Left lobe of liver (tissue), 2 donors: ENCODE results near the gene ATP9A. TPM values are rescaled to one million over a fixed set of nuclear protein-coding genes. Genes with fewer than 3 reads are reported as not detected.
"Not testable (repeated sequence)": the region's sequence is repeated elsewhere in the genome, so short reads cannot be mapped to it uniquely, and the experiment has no call there.

Source experiments
- ATAC-seq: fragments of 200-7000 bp; cut with Tn5 transposase; one replicate; pipeline ENCODE4 v1.9.1; 2020; ENCODE audit warnings: mild to moderate bottlenecking, moderate library complexity
- DNase-seq: peaks from one replicate; pipeline ENCODE4 v3.0.0-alpha.2; 2020; ENCODE audit warnings: low spot score
- total RNA-seq: library from RNA; stranded (reverse); gene quantifications from one replicate; pipeline ENCODE4 v1.2.1, GENCODE V29; 2021
- donor health status: DM: no; HTN: no; CAD: no; lungs with moderate emphysema.
- donor health status: DM: no; HTN: yes; CAD: no.

Gene ATP9A
- total RNA-seq, 1 donor from 2014 or later = 12.1 TPM

DNA sequence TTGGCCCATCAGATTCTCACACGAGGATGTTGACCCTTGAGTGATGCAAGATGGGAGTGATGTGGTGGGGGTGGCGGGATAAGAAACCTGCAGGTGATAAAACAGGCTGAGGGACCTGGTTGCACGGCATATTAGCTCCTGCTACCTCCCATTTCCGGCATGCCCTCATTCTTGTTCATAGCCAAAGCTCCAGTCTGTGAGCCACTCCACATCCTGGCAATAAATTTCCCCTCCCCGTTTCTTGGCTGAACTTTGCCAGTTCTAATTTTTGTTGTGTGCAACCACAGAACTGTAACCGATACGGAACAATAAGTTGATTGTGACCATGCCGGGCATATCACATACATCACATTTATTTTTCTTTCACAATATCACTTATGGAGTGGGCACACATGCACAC, 184.1 kb downstream of the ATP9A start:
- no peak for ATAC-seq
- no peak for DNase-seq

DNA sequence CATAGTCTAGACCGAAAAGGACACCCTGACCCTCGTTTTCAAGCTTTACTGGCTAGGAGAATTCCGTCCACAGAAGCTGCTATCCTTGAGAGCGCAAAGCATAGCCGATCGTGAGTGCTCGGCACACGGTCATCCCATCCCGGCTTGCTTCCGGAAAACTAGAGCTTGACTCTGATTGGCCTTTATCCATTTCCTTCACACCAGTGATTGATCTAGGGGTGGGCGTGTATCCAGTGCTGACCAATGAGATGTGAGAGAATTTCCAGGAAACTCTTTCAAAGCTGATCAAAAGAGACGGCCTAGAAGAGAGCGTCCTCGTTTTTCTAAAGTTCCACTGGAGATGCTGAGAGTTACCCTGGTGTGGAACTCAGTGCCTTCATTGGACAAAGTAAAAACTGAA, 184.7 kb downstream of the ATP9A start:
- DNase-seq (no peak), ATAC-seq (no peak)

DNA sequence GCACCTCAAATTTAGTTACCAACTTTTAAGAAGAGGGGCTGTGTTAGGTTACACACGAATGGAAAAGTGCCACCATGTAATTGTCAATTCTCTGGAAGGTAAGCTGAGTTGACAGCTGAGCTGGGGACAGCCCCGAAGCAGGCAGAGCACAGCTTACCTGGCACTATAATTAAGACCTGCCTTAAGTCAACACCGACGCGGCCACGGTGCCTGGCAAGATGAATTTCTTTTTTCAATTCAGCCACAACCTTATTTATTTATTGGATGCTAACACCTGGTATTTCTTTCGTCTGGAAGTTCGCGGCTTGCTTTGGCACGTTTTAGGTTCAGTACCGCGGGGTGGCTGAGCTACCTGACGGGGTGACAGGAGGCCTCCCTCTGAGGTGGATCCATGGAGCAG, 185.1 kb downstream of the ATP9A start:
- ATAC-seq = no peak

DNA sequence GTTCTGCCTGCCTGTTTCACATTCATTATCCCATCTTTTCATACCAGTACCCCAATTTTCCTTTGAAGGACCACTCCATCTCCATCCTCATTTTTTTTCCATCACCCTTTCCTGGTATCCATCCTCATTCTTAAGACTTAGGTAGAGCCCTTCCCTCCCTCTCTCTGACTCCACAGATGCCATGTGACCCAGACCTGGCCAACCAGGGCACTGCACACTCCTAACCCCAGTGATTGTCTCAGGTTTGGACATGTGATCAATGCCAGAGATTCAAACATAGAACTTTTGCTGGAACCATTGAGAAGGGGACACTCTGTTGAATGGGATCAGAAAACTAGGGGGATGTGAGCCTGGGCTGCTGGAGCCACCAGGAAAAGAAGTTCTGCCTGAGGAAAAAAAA, 186.6 kb downstream of the ATP9A start:
- no peak for DNase-seq
- ATAC-seq = no peak

More for the DNA sequence above, 185.1 kb downstream of the ATP9A start:
- DNase-seq = no peak

DNA sequence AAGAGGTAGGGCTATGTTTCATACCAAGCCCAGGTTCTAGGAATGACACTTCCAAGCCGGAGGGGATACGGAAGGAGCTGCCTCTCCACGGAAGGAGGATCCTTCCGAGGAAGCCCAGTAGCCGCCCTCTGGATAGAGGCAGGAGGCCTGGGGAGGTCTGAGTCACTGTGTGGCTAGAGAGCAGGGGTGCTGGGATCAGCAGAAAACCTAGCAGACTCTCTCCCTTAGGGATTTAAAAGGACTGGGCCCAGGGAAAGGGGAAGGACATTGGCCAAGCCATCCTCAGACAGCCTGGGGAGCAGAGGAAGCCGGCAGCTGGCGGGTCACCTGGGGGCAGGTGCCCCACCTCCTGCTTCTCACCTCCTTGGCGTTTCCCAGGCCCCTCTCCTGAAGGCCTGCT, 189.1 kb downstream of the ATP9A start:
- no peak for DNase-seq
- ATAC-seq = no peak

DNA sequence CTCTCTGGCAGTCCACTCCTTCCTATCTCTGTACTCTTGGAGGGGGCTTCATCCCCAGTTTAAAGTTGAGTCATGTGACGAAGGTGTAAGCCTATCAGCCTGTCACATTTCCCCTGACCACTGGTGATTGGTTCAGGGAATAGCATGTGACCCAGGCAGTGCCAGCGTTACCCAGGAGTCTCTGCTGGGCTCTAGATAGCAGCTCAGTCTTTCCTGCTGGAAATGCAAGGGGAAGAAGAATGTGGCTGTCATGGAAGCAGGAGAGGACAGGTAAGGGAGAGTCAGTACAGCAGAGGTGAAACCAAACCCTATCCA, 190.1 kb downstream of the ATP9A start:
- ATAC-seq (no peak), DNase-seq (no peak)

DNA sequence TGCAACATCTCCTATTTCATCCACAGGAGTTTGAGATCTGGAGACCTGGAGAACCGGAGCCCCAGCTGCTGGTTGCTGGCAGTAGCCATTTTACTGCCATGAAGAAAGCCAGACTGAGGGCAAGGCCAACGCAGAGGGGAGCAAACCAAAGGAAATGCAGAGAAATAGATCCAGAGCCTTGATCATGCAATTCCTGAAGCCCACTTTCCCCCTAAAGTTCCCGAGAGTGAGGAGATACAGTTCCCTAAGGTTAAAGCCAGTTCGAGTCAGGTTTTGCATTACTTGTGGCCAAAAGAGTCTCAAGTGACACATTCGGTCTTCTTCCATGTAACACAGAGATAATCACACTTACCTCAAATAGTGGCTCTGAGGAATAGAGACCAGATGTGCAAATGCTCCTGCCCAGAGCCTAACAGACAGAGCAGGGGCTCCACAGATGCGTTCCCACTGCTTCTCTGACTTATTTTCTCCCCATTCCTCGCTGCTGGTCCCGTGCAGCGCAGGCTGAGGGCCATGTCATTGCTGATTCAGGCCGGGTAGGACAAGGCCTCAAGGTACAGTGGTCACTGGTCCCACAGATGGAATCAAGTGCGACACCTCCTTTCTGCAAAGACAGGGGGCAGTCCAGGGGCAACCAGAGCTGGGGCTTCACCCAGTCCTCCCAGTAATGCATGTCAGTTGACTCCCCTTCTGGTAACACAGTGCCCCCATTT, 190.6 kb downstream of the ATP9A start:
- ATAC-seq = no peak
- no peak for DNase-seq

DNA sequence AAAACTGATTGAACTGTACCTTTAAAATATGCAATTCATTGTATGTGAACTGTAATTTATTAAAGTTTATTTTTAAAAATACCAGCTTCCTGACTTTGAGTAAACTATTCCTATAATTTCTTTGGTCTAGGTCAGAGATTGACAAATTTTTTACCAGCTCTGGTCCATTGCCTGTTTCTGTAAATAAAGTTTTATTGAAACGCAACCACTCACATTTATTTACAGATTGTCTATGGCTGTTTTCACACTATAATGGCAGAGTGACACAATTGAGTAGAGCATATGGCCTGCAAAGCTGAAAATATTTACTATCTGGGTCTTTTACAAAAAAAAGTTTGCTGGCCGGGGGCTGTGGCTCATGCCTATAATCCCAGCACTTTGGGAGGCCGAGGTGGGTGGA, 192.7 kb downstream of the ATP9A start:
- ATAC-seq = no peak
- DNase-seq = no peak

DNA sequence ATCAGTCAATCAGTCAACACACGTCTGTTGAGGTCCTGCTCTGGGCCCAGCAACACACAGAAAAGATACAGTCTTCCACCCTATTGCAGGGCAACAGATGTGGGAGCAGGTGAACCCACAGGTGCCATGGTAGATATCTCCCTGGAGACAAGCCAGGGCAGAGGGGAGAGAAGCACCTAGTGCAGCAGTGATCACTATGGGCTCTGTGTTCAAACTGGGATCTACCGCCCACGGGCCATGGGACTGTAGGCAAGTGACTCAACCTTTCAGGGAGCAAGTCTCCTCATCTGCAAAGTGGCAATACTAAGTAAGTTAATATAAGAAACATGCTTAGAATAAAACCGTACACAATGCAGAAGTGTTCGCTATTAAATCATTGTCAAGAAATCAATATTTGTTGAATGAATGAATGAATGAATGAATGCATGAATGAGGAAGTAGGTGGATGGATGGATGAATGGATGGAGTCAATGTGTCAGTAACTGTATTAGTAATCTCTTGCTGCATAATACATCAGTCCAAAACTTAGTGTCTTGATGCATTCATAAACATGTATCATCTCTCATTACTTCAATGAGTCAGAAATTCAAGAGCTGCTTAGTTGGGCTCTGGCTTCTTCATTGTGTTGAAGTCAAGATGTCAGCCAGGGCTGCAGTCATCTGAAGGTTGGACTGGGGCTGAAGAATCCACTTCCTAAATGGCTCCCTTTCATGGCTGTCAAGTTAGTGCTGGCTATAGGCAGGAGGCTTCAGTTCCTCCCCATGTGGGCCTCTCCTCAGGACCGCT, 193.7 kb downstream of the ATP9A start:
- ATAC-seq (no peak), DNase-seq (no peak)

DNA sequence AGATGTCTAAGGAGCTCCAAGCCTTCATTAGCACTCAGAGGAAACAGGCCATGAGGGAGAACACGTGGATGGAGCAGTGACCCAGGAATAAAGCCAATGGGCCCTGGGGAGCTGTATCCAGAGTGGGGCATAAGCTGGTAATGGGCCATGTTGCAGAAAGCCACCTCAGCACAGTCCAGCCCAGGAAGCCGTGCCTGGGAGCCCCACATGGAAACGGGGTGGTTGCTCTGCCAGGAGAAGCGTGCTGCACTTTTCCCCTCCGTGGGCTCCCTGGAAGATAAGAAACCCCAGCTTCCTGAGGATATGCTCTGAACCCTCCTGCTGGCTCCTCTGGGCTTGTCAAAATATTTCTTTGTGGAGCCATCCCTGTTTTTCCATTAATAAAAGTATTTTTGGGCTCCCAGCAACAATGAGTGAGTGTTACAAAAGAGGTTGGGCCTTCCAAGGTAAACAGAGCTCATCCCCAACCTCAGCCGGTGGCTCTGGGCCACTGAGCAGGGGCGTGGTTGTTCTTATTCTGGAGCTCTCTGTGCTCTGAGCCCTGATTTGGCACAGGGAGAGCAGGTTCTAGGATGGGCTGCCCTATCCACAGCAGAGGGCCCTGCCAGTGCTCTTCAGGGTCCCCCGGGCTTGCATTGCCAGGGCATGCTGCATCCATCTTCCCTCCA, 194.5 kb downstream of the ATP9A start:
- DNase-seq (no peak), ATAC-seq (peak; percentile 66)

DNA sequence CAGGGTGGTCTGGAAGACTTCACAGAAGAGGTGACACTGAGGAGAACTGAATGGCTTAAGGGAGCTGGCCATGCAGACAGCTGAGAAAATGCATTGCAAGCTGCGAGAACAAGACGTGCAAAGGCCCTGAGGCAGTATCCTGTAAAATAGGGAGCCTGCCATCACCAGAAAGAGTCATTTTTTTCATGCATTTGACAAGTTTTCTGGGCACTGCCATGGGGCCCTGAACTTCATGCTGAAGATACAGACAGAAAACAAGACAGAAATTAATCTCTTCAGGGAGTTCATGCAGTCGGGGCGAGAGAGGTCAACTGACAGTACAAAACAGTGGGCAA, 196.8 kb downstream of the ATP9A start:
- no peak for ATAC-seq

DNA sequence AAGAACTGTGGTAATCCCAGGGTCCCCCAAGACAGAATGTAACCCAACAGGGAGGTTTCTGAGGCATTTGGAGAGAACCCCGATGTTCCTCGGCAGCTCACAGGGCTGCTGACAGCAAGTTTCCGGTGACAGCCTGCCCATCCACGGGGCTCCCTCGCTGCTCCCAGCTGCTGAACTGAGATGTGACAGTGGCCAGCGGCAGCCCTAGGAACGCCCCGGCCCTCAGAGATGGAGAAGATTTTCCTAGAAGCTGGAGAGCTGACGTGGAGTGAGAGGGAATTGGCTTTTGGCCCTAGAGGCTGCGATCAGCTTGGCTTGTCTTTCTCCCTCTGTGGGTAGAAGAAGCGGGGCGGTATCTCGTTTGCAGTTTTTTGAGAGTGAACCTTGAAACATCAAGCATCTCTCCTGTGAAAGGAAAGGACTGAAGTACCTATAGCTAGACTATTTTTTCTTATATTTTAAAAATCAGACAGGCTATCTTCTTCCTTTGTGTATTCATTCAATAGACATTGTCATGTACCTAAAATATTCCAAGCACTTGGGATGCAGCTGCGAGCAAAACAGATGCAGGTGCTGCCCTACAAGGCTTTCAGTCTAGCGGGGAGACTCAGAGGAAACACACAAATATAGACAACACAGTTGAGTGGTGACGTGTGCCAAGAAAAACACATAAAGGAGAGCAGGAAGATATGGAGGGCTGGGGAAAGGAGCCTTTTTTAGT, 197.3 kb downstream of the ATP9A start:
- DNase-seq = no peak

More for the DNA sequence above, 196.8 kb downstream of the ATP9A start:
- no peak for DNase-seq

DNA sequence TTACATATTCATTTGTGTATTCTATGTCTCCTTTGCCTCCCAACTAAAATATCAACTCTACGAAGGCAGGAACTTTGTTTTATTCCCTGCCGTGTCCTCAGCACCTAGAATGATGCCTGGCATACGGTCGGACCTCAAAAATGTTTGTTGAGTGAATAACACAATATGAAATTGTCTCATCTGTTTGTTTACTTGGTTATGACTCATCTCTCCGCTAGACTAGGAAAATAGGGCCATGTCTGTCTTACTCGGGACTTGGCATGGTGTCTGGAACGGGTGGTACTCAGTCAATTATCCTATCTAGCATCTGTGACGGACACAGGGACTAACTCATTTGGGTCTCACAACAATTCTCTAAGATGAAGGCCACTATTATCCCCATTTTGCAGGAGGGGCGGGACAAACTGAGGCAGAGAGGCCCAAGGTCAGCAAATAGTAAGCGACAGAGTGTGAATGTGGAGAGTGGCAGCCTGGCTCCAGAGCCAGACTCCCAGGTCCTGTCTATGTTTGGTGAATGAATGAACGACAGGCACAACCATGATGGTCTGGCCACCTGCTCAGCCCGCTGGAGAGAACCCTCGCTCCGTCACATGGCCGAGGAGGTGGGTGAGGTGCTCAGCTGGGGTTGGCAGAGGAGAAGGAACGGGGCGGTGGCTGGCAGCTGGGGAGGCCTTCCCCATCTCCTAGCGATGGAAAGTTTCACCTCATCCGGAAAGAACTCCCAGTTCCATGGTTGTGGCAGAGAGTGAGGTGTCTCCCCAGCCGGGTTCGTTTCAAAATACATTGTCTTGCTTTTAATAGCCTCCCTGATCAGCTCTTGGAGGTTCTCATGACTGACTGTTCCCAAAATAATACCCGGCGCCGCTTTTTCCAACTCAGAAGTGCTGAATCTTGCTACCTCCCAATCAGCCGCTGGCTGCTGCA, 198.1 kb downstream of the ATP9A start:
- ATAC-seq = no peak
- DNase-seq = no peak

More for the DNA sequence above, 197.3 kb downstream of the ATP9A start:
- no peak for ATAC-seq

DNA sequence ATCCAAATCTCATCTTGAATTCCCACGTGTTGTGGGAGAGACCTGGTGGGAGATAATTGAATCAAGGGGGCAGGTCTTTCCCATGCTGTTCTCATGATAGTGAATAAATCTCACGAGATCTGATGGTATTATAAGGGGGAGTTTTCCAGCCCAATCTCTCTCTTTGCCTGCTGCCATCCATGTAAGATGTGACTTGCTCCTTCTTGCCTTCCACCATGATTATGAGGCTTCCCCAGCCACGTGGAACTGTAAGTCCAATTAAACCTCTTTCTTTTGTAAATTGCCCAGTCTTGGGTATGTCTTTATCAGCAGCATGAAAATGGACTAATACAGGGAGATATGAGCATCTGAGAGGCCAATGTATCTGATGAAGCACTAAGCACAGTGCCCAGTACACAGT, 199.7 kb downstream of the ATP9A start:
- DNase-seq, ATAC-seq: not testable (repeated sequence)

DNA sequence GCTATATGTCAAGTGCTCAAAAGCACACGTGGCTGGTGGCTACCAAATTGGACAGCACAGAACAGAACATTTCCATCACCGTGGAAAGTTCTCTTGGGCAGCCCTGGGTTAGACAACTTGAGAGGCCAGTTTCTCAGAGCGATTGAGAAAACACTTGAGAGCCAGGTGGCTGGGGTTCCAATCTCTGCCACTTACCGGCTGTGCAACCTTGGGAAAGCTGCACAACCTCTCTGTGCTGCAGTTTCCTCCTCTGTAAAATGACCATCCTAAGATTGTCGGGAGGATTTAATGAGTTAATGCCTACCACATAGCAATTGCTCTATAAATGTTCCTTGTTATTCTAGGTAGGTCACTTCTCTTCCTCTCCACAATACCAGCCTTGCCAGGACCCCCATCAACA, 200.6 kb downstream of the ATP9A start:
- DNase-seq (no peak), ATAC-seq (no peak)

DNA sequence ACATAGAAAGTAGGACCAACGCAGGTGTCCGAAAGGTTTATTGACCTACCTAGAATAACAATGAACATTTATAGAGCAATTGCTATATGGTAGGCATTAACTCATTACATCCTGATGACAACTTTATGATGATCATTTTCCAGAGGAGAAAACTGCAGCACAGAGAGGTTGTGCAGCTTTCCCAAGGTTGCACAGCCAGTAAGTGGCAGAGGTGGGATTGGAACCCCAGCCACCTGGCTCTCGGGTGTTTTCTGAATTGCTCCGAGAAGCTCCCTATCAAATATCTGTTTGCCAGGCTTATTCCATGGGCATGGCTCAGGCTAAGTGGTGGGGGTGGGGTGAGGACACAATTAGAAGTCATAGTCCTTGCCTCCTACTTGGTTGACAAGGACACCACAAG, 201.6 kb downstream of the ATP9A start:
- ATAC-seq = no peak

DNA sequence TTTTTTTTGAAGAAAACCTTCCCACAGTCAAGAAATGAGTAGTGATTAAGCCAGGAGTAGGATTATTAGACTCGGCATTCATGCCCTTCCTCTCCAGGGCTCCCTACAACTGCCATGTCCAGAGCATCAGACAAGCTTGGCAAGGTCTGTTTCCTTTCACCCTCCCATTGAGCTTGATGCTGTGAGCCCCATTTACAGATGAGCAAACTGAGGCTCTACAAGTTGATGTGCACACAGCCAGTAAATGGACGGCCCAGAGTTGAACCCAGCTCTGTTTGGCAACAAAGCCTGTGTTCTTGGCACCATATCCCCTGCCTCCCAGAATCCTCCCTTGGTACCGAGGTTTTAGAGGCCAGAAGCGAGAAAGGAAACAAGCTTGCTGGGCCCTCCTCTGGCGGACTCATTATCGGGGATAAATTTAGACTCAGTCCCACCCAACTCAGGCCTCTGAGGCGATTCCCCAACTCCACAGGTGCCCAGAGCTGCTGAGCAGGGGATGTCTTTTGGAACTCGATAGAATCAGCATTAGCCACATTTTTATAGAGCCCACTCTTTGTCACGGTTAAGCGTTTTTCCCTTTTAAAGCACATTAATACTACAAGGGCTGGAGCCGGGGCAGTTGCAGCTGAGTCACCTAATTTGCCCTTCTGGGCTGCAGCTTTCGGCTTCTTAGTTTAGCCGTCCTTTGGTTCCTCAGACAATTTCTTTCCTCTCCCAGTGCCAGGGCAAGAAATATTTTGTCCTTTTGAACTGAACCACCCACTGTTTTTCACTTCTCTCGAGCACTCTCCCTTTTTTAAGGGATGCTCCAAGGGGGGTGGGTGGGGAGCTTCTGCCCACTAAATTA, 202.7 kb downstream of the ATP9A start:
- ATAC-seq (no peak), DNase-seq (no peak)

More for the DNA sequence above, 201.6 kb downstream of the ATP9A start:
- no peak for DNase-seq

DNA sequence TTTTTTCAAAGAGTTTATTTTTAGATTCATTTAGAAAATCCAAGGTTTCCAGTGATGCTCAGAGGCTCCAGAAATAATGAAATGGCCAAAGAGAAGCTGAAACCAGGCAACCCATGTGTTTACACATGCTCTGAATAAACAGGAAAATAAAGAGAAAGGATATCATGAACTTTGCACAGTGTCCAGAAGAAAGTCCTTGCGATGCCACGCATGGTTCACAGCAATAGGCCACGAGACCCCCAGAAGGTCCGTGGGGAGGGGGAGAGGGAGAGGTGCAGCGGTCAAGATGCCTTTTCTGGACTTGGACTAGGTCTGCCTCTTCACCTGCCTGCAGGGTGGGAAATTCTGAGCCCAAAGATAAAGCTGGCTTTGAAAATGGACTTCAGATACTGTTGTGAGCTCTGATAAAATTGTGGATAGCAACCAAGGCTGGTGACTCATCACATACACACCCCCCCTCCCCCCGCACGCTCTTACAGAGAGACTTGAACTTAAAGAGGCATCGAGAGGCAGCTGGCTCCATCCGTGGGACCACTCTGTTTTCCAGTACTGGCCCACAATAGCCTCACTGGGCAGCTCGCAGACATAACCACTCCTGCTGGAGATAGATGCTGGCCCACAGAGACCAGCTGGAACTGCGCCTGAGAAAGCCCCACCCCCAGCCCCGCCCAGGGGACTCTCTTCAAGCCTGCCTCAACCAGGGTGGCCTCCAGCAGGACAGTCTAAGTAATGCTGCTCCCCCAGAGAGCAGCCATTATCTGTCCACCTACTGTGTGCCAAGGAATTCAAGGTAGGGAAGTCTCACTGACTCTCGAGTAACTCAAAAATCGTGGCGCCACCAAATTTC, 204.5 kb downstream of the ATP9A start:
- peak; percentile 43 for ATAC-seq
- DNase-seq = peak; percentile 49

DNA sequence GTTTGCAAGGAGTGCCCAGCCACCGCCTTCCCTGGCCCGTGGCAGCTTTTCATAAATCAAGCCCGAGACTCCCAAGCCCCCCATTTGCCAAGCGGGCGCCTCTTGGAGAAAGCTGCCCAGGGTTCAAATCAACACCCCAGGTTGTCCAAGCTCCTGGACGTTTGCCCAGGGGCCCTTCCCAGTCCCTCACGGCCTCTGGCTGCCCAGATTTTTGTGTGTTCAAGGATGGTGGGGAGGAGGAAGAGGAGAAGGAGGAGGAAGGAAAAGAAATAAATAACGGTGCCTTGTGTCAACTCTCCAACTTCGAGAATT, 205.1 kb downstream of the ATP9A start:
- ATAC-seq (no peak), DNase-seq (peak; percentile 47)
